GM18520 (cell line): ENCODE data around the gene MEGF10.

Source experiments
- ATAC-seq: cut with Tn5 transposase; IDR thresholded peaks from one replicate; pipeline ENCODE4 v1.9.1; 2021; ENCODE audit not compliant: unreplicated experiment

Gene MEGF10

GRCh38 chr5:127409246-127409917 lies 118.8 kb downstream of the MEGF10 start:
- ATAC-seq: no peak

- ATAC-seq: no peak
Observed at GRCh38 chr5:127409921-127410675, 119.5 kb downstream of the MEGF10 start.

- peak; percentile 56 for ATAC-seq
Observed at GRCh38 chr5:127410959-127411358, 120.4 kb downstream of the MEGF10 start.

GRCh38 chr5:127411381-127411780 lies 120.8 kb downstream of the MEGF10 start:
- no peak for ATAC-seq

- ATAC-seq: no peak
Observed at GRCh38 chr5:127412698-127413097, 122.1 kb downstream of the MEGF10 start.

GRCh38 chr5:127415034-127415433 lies 124.4 kb downstream of the MEGF10 start:
- ATAC-seq: no peak

GRCh38 chr5:127416906-127417305 lies 126.3 kb downstream of the MEGF10 start:
- no peak for ATAC-seq

GRCh38 chr5:127417528-127417927 lies 126.9 kb downstream of the MEGF10 start:
- ATAC-seq: no peak

GRCh38 chr5:127418367-127418766 lies 127.8 kb downstream of the MEGF10 start:
- no peak for ATAC-seq

- no peak for ATAC-seq
Observed at GRCh38 chr5:127418974-127419682, 128.5 kb downstream of the MEGF10 start.

- no peak for ATAC-seq
Observed at GRCh38 chr5:127419683-127420257, 129.2 kb downstream of the MEGF10 start.

GRCh38 chr5:127420758-127421157 lies 130.2 kb downstream of the MEGF10 start:
- ATAC-seq: no peak

- ATAC-seq: no peak
Observed at GRCh38 chr5:127421471-127421870, 130.9 kb downstream of the MEGF10 start.

GRCh38 chr5:127423173-127423798 lies 132.7 kb downstream of the MEGF10 start:
- peak; percentile 47 for ATAC-seq

GRCh38 chr5:127425037-127425436 lies 134.4 kb downstream of the MEGF10 start:
- no peak for ATAC-seq

GRCh38 chr5:127425868-127426267 lies 135.3 kb downstream of the MEGF10 start:
- ATAC-seq: no peak

- no peak for ATAC-seq
Observed at GRCh38 chr5:127426661-127427060, 136.1 kb downstream of the MEGF10 start.

GRCh38 chr5:127428276-127428675 lies 137.7 kb downstream of the MEGF10 start:
- ATAC-seq: no peak

GRCh38 chr5:127428748-127429147 lies 138.2 kb downstream of the MEGF10 start:
- ATAC-seq: no peak

GRCh38 chr5:127429928-127430327 lies 139.3 kb downstream of the MEGF10 start:
- no peak for ATAC-seq

- ATAC-seq: no peak
Observed at GRCh38 chr5:127430627-127431026, 140.0 kb downstream of the MEGF10 start.
